HG02759 (cell line): Measurements from ENCODE around the gene TMEM164.

Source experiments
- ATAC-seq: cut with Tn5 transposase; IDR thresholded peaks from one replicate; pipeline ENCODE4 v1.9.1; 2021; ENCODE audit warnings: mild to moderate bottlenecking, moderate library complexity; ENCODE audit not compliant: unreplicated experiment

The TMEM164 gene

DNA sequence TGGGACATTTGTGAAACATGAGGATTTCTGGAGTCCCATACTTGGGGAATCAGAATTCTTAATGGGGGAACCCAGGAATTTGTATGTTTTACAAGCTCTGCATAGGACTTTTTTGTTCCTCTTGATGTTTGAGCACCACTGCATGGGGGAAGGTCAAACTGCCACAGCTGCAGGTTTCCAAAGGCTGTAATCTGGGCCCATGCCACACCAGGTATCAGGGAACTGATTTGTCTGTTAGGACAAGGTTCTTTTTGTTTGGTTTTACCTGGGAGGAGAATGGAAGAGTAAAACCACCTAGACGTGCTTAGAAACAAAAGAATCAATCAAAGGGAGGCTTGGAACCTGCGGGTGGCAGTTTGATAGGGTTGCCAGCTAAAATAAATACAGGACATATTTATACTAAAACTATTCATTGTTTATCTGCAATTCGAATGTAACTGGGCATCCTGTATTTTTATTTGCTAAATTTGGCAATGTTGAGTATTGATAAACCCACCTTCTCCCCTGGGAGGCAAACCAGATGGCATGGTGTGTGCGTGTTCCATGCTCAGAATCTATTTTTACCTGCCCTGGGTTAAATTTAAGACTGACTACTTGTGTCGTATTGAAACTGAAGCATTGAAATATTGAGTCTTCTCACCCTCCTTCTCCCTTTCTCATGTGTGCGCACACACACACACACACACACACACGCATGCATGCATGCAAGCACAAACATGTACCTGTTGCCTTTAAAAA lies 63.7 kb downstream of the TMEM164 start:
- no peak for ATAC-seq

DNA sequence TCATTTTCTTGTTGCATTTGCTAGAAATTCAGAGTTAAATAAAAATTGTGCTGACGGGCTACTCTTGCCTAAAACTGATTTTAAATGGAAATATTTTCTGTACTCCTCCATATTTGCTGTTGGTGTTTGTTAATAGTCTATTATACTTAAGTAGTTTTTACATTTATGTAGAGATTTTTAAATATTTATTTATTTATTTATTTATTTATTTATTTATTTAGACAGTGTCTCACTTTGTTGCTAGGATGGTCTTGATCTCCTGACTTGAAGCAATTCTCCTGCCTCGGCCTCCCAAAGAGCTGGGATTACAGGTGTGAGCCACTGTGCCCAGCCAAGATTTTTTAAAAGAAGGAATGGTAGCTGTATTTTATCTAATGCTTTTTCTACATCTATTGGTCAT lies 68.1 kb downstream of the TMEM164 start:
- ATAC-seq: no peak

DNA sequence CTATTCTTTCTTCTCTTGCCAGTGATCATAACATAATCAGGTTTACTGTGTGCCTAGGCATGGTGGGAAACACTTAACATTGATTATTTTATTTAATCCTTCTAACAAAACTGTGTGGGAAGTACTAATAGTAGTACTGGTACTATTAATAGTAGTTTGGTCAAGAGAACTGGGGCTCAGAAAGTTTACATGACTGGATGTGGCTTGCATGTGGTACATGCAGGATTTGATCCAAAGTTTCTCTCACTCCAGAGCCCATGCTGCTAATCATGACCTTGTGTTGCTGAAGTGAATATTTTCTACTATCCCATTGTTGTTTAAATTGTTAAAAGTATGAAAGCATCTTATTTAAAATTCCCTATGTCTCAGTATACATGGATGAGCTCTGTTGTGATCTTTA lies 78.4 kb downstream of the TMEM164 start:
- ATAC-seq: no peak

DNA sequence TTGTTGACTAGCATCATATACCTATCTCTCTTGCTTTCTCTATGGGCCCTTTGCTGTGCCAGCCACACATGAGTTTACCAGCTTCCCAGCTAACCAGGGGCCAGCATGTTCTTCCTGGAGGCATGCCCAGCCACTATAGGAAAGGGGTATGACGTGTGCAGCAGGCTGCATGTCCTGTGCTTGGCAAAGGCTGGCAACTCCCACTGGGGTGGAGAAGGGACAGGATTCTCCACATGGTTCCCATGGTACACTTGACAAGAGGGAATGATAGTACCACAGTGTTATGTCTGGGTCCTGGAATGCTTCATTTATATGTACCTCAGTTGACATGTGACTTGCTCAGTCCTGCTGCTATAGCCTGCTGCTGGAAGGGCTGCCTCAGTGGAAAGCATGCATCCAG lies 78.8 kb downstream of the TMEM164 start:
- ATAC-seq: no peak

DNA sequence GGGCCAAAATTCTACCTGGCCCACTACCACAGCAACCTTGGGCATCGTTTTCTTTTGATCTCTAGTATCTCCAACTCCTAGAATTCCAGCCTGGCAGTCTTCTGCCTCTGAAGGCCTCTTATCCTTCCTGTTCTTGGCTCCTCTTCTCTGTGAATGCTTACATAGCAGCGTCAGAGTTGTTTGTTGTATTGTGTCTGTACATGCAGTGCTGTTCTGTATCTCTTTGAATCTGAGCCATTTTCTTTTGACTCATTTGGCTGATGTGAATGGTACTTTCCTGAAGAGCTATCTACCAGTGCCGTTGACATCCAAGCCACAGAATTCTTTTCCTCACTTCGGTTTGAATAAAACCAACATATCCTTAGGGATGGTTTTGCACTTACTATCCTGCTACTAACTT lies 79.2 kb downstream of the TMEM164 start:
- no peak for ATAC-seq

DNA sequence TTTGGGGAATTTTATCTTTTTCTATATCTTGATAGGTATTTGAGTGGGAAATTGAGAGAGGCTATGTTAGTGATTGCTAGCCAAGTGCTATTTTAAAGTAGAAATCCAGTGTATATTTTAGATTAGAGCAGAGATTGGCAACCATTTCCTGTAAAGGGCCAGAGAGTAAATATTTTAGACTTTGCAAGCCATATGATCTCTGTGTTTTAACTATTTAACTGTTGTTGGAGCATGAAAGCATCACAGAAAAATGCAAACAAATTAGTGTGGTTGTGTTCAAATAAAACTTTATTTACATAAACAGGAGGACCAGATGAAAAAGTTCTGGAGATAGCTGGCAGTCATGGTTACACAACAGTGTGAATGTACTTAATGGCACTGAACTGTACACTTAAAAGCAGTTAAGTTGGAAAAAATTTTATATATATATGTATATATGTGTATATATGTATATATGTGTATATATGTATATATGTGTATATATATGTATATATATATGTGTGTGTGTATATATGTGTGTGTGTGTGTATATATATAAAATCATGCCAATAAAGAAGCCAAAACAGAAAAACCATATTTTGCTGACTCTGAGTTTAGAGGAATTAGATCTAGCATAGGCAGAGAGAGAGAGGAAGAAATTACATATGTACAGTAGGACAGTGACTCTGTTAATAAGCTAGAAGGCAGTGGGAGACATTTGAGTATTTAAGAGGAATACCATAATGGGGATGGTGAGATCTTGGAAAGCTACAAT lies 83.4 kb downstream of the TMEM164 start:
- ATAC-seq: no peak

DNA sequence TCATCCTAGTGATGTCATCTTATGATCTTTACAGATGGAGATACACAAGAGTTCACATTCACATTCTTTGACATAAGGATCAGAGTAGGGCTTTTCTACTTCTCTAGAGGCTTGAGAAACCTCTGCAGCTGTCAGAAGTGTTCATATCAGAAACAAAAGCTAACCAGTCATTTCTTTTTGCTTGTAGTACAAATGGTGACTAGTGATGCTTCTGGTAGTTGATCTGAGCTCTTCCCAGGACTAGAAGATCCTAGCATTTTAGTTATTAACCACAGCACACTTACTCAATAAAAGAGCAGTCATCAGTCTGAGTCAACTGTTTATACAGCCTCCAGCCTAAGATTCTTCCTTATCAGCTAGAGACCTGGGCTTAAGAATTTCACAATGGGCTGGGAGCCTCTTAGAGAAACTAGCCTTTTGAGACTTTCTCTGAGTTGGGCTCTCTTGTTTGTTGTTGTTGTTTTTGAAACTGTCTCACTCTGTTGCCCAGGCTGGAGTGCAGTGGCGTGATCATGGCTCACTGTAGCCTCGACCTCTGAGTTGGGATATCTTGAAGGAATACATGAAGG lies 84.1 kb downstream of the TMEM164 start:
- ATAC-seq: no peak

DNA sequence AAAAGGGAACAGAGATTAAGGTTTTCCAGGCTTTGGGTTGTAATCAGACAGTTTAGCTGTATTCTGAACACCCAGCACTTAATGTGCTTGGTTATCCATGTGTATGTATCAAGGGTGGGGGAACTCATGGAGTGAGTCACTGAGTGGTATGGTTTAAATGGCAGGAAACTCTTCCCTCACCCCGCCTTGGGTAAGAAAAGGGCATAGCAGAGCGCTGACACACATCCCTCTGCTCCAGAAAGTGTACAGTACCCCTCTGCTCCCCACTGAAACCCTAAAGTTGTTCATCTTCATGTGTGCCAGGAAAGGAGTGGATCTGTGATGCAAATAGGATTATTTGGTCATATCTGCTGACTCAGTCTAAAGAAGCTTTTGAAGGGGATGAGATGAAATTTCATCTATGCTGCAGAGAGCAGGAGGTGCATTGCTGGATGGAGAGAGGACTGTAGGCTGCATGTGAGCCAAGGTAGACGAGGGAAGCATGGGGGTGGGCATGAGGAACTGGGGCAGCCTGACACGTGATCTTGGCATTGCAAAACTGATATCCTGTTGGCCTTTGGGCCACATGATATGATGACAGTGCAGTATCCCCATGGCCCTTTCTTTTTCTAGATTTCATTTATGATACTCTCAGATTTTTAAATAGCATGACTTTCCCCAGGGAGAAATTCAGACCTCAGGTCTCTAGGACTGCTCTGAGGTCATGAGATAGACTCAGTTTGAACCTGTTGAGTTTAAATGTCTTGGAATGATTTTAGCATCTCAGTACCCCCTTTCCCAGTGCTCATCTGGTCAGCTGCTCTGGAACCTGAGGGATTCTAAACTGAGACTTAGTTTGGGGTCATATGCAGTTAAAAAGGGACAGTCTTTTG lies 84.8 kb downstream of the TMEM164 start:
- ATAC-seq: no peak

DNA sequence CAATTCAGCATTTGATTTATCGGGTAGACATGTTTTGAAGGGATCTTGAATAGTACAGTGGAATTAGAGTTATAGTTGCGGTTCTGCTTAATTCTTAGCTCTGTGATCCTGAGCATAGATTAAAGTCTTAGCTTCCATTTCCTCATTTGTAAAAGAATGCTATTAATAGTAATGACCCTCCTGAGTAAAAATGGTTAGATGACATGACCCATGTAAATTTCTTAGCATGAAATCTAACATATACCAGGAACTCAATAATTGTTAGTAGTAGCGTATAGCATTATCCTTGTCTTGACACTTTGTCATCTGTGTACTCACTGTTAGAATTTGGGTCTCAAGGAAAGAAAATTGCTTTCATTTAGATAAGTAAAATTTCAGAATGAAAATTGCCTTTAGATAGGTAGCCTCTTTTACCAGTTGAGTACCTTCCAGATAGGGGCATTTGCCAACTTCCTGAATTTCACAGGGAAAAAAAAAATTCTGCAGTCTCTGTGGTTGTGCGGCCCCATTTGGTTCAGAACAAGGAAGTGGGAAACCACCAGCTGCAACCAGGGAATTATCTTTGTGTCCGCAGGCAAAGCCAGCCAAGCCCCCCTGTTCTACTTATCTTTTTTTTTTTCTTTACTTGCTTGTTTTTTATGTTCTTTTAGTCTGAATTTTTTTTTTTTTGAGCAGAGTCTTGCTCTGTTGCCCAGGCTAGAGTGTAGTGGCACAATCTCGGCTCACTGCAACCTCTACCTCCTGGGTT lies 86.9 kb downstream of the TMEM164 start:
- no peak for ATAC-seq

DNA sequence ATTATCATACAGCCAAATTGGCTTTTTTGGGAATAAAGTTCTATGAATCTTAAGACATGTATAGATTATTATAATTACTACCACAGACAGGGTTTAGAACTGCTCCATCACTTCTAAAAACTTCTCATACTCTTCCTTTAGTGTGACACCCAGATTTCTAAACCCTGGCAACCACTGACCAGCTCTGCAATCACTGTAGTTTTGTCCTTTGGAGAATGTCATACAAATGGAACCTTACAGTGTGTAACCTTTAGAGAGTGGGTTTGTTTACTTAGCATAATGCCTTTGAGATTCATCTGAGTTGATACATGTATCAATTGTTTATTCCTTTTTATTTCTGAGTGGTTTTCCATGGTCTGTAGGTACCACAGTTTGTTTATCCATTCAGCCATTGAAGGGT lies 95.0 kb downstream of the TMEM164 start:
- ATAC-seq: no peak

DNA sequence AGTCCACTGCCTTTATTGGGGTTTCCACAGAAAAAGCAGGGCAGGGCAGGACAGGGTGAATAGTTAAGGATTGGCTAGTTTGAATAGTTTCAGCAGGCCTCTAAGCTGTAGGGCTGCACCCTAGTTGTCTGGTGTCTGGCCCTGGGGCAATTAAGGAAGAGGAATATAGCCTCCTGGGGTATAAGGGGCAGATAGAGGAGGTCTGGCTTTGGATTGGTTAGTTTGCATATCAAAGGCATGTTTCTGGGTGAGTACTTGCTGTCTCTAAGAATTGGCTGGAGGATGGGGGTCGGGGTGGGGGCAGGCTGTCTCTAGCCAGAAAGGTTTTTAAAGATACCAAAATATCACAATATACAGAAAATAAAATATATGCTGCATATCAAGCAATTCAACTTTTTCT lies 100.4 kb downstream of the TMEM164 start:
- ATAC-seq: no peak

DNA sequence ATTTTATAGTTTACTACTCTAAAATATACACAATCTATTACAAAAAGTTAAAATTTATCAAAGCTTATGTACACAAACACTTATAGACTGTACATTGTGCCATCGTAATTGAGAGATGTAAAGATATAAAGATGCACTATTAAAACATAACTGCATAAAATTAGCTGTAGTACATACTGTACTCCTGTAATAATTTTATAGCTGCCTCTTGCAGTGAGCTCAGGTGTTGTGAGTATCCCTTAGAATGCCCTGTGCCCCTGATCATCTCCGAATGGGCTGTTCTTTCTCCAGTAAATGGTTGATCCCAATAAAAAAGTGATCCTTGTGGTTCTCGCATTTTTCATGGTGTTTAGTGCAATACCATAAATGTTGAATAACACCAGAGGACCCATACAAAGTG lies 101.2 kb downstream of the TMEM164 start:
- ATAC-seq: no peak

DNA sequence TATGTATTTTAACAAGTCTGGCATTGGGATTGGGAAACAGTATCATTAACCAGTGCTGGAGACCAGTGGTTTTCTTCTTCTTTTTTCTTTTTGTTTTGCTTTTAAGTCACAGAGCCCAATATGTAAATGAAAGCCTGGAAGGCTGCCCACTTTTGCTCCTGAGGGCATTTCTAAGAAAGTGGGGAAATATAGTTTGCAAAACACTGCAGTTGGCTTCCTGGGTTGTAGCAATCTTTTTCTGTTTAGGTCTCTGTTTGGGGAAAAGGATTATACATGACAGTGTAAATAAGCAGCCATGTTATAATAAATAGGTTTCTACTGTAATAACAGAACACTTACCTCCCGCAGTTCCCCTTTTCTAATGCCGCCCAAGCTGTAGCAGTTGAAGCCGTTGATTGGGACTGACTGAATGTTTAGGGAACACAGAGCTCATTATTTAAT lies 105.5 kb downstream of the TMEM164 start:
- ATAC-seq: peak; percentile 77

DNA sequence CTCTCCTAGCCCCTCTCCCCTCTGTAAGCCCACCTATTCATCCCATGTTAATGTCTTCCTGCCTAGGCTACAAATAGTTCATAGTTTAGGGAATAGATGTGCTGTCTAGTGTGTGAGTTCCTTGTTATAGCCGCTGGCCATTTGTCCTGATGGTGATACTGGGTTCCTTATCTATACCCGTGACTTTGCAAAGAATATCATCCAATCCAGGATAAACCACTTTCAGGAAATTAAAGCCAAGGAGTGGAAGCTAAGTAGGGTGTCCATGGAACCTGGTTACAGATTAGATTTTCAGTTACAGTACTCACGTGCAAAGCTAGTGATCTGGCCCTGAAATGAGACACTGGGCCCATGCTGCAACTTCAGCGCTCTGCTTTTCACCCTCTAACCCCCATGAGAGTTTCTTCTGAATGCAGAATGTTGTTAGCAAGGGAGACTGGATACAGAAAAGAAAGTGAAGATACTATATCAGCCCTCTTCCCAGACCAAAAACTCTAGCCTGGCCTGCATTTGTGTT lies 111.4 kb downstream of the TMEM164 start:
- ATAC-seq: no peak

DNA sequence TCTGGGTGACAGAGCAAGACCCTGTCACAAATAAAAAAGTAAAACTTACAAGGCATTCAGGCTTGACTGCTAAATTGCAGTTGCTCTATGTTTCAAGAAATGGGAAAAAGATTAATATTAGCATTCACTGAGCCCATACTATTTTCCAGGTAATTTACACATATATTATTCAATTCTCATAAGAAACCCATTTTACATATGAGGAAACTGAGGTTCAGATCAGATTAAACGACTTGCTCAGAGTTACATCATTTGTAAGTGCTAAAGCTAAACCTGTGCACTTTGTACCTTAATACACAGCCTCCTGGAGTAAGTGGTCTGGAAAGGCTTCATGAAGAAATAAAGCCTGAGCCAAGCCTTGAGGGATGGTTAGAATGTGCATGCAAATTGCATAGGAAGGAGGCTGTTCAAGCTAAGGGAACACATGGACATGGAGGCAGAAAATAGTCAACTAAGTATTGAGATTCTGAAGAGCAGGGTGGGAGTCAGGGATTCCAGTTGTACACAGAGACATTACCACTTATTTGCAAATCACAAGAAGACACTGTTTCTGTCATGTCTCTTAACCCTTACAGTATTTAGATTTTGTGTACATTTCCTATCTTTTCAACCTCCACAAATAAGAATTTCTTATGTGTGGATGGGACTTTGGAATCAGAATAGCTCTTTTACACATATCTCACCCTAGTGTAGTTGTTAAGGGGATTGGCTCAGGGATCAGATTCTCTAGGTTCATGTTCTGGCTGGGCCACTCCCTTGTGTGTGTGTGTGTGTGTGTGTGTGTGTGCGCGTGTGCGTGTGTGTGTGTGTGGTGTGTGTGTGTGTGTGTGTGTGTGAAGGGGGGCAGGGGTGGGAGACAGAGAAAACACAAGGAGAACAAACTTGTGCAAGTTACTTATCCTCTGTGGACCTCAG lies 113.4 kb downstream of the TMEM164 start:
- no peak for ATAC-seq

DNA sequence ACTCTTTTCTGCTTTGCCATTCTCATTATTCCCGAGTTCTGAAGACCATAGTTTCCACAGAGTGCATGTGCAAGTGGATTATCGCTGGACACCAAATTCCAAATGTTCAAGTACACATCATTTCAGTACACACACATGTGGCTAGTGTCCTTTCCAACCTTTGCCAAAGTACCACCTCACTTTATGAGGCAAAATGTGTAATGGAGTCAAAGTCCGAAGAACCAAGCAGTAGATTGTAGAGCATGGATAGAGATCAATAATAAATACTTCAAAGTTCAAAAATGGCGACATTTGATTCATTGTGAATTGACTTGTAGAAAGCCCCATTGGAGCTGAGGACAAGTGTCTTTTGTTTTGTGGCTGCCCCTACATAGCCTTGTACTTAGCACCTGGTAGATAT lies 115.6 kb downstream of the TMEM164 start:
- ATAC-seq: no peak

DNA sequence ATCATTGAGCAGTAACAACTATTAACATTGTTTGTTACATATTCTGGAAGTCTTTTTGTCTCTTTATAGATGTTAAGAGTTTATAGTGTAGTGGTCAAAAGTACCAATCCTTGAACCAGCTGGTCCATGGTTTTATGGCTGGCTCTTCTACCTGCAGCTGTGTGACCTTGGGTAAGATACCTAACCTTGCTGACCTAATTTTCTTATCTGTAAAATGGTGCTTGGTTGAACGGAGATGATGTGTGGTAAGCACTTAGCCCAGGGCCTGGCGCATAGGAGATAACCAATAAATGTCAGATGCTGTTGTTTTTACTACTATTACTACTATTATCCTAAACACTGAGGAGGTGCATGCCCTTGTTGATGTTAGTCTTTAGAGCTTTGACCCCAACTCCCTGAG lies 116.6 kb downstream of the TMEM164 start:
- ATAC-seq: no peak

DNA sequence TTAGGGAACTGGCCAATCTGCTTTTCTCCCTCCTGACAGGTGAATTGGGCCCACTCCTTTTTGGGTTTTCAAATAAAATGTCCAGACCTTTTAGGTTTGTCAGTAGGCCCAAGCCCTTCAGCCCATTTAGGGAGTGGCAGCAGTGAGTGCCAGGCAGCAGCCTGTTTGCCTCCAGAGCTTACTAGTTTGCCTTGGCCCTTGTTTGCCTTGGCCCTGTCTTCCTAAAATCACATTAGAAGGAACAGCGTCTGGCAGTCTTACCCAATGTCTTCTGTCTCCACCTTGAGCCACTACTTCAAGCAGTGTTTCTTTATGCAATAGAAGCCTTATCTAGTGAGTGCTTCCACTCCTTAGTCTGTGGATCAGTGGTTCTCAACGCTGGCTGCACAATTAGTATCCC lies 117.1 kb downstream of the TMEM164 start:
- no peak for ATAC-seq

DNA sequence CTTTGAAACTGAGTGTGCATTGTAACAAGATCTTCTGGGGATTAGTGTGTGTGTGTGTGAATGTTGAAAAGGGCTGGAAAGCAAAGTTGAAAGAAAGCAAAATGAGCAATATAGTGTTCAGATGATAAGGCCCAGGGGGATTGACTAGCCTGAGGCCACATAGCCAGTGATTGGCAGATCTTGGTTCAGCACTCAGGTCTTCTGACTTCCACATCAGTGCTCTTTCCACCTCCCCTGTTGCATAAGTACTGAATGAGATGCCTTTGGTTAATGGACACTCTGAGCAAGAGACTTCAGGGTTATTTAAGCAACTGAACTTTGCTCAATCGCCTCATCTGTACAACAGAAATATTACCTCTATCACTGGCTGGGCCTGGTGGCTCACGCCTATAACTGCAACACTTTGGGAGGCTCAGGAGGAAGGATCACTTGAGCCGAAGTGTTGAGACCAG lies 120.4 kb downstream of the TMEM164 start:
- no peak for ATAC-seq
